ENCODE results near the gene ZNF215.
"Not testable (repeated sequence)": the region's sequence is repeated elsewhere in the genome, so short reads cannot be mapped to it uniquely, and the experiment has no call there.

Gene ZNF215

DNA sequence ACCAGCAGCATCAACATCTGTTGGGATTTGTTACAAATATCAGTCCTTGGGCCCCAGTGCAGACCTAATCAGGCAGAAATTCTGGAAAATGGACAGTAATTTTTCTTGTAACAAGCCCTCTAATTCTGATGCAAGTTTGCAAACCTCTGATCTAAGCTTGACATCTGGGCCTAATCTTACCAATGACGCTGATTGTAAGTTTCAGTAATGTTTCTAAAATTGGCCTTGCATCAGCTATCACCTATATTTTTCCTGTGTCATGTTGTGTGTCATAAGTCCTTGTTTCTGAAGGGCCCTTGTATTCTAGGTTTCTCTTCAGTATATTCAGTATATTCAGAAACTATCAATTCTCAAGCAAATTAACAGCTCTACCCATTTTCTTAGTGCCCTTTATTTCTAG lies 36.4 kb downstream of the ZNF215 start:
- H3K36me3 ChIP-seq (ENCODE audit: control insufficient read depth, insufficient read depth, low read length): no peaks in the 10 kb centered on the region
- no peaks in the 10 kb centered on the region for H3K4me1 ChIP-seq (ENCODE audit: control insufficient read depth, insufficient read depth, low read length)
- H3K27ac ChIP-seq (ENCODE audit: low read depth, low read length): no peak overlapping the region
- no peaks in the 10 kb centered on the region for H3K27me3 ChIP-seq (ENCODE audit: control insufficient read depth, insufficient read depth, low read length)
- no peak overlapping the region for H3K9ac ChIP-seq (ENCODE audit: low read length)
- no peak overlapping the region for H3K4me3 ChIP-seq (ENCODE audit: low read length)

DNA sequence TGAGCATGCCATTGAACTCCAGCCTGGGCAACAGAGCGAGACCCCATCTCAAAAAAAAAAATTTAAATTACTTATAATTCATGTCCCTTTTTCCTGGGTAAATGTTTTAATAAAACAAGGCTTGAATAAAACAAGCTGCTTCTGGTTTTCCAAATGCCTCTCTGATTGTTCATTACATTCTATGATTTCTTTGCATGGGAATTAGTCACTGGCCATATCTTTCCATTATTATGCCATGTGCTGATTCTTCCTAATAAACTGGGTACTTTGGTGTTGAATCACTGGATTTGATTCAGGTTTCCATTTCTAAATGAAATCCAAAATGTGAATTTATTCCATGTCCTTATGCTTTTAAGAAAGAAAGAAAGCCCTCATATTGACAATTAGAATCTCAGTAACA lies 42.6 kb downstream of the ZNF215 start:
- Histone ChIP-seq H3K27me3 (ENCODE audit: control insufficient read depth, insufficient read depth, low read length) (no peaks in the 10 kb centered on the region), H3K4me1 (ENCODE audit: control insufficient read depth, insufficient read depth, low read length) (no peaks in the 10 kb centered on the region), H3K27ac (ENCODE audit: low read depth, low read length) (no peak overlapping the region), H3K4me3 (ENCODE audit: low read length) (no peak overlapping the region), H3K9ac (ENCODE audit: low read length) (no peak overlapping the region), H3K36me3 (ENCODE audit: control insufficient read depth, insufficient read depth, low read length) (no peaks in the 10 kb centered on the region)

DNA sequence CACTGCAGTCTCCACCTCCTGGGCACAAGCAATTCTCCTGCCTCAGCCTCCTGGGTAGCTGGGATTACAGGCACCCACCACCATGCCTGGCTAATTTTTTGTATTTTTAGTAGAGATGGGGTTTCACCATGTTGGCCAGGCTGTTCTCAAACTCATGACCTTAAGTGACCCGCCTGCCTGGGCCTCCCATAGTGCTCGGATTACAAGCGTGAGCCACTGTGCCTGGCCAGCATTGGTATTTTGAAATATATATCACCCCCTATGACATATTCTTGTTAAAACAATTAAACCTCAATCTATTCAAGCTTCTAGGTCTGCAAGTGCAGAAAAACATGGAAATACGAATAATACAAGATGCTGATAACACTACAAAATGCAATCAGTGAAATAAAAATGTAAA lies 43.6 kb downstream of the ZNF215 start:
- H3K4me3 ChIP-seq (ENCODE audit: low read length); H3K36me3 ChIP-seq (ENCODE audit: control insufficient read depth, insufficient read depth, low read length); H3K4me1 ChIP-seq (ENCODE audit: control insufficient read depth, insufficient read depth, low read length); H3K27ac ChIP-seq (ENCODE audit: low read depth, low read length); H3K27me3 ChIP-seq (ENCODE audit: control insufficient read depth, insufficient read depth, low read length); H3K9ac ChIP-seq (ENCODE audit: low read length): not testable (repeated sequence)

DNA sequence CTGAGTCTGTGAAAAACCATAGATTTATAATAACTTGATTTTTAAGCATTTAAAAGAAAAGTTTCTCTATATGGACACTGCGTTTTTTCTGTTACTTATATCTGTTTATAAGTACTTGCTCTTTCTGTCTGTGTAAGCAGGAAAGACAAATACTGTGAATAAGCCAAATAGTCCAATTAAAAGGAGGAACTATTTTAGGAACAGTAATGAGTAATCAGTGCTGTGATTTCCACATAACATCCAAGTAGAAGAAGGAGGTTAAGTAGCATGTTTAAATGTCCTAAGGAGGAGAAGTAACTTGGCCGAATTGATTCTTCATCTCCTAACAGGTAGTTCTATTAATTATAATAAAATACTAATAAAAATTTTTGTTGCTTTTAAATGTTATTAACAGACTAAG lies 53.1 kb downstream of the ZNF215 start:
- Histone ChIP-seq H3K4me1 (ENCODE audit: control insufficient read depth, insufficient read depth, low read length) (no peaks in the 10 kb centered on the region), H3K9ac (ENCODE audit: low read length) (no peak overlapping the region), H3K27ac (ENCODE audit: low read depth, low read length) (no peak overlapping the region), H3K27me3 (ENCODE audit: control insufficient read depth, insufficient read depth, low read length) (no peaks in the 10 kb centered on the region), H3K4me3 (ENCODE audit: low read length) (no peak overlapping the region), H3K36me3 (ENCODE audit: control insufficient read depth, insufficient read depth, low read length) (no peaks in the 10 kb centered on the region)

DNA sequence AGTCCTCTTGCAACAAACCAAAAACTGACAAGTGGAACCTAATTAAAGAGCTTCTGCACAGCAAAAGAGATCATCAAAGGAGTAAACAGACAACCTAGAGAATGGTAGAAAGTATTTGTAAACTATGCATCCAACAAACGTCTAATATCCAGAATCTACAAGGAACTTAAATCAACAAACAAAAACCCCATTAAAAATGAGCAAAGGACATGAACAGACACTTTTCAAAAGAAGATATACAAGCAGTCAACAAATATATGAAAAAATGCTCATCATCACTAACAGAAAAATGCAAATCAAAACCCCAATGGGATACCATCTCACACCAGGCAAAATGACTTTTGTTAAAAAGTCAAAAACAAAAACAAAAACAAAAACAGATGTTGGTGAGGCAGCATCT lies 60.3 kb downstream of the ZNF215 start:
- H3K27ac ChIP-seq (ENCODE audit: low read depth, low read length): no peak overlapping the region
- H3K4me3 ChIP-seq (ENCODE audit: low read length): no peak overlapping the region
- no peaks in the 10 kb centered on the region for H3K4me1 ChIP-seq (ENCODE audit: control insufficient read depth, insufficient read depth, low read length)
- no peak overlapping the region for H3K9ac ChIP-seq (ENCODE audit: low read length)
- H3K36me3 ChIP-seq (ENCODE audit: control insufficient read depth, insufficient read depth, low read length): no peaks in the 10 kb centered on the region
- no peaks in the 10 kb centered on the region for H3K27me3 ChIP-seq (ENCODE audit: control insufficient read depth, insufficient read depth, low read length)

DNA sequence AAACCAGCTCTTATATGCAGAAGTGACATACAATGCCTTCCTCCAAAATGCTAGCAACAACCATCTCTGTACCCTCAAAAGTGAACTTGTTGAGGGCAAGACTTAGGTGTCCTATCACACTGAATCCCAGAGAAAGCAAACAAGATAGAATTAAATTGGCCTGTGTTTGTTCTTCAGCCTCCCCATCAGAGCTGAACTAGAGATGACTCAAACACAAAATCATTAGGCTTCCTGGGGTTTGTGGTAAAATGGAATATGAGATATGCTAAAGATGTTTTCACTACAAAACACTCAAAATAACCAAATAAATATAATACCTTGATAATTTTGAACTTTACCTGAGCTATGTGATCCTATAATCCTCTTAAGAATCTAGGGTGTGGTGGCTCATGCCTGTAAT lies 62.3 kb downstream of the ZNF215 start:
- H3K36me3 ChIP-seq (ENCODE audit: control insufficient read depth, insufficient read depth, low read length): no peaks in the 10 kb centered on the region
- H3K4me1 ChIP-seq (ENCODE audit: control insufficient read depth, insufficient read depth, low read length): peaks cover 5% of the 10 kb centered on the region
- H3K27ac ChIP-seq (ENCODE audit: low read depth, low read length): no peak overlapping the region
- no peak overlapping the region for H3K4me3 ChIP-seq (ENCODE audit: low read length)
- H3K9ac ChIP-seq (ENCODE audit: low read length): no peak overlapping the region
- H3K27me3 ChIP-seq (ENCODE audit: control insufficient read depth, insufficient read depth, low read length): no peaks in the 10 kb centered on the region

DNA sequence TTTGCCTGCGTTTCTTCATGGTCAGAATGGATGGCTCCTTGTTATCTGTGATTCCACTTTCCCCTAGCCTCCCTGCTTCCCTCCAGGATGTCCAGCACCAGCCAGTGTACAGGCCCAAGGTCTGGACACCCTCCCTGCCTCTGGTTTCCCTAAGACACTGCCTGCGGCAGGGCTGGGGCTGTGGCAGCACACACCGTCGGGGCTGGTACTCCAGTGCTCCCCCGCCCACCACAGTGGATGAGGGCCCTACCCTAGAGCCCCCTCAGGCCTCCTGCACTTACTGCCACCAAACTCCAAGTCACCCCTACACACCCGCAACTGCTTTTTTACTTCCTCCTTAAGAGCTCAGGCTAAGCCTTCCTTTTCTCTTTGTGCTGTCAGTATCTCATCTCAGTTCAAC lies 65.0 kb downstream of the ZNF215 start:
- H3K4me1 ChIP-seq (ENCODE audit: control insufficient read depth, insufficient read depth, low read length): peaks cover 5% of the 10 kb centered on the region
- H3K9ac ChIP-seq (ENCODE audit: low read length): no peak overlapping the region
- no peak overlapping the region for H3K27ac ChIP-seq (ENCODE audit: low read depth, low read length)
- no peaks in the 10 kb centered on the region for H3K27me3 ChIP-seq (ENCODE audit: control insufficient read depth, insufficient read depth, low read length)
- no peaks in the 10 kb centered on the region for H3K36me3 ChIP-seq (ENCODE audit: control insufficient read depth, insufficient read depth, low read length)
- H3K4me3 ChIP-seq (ENCODE audit: low read length): no peak overlapping the region

DNA sequence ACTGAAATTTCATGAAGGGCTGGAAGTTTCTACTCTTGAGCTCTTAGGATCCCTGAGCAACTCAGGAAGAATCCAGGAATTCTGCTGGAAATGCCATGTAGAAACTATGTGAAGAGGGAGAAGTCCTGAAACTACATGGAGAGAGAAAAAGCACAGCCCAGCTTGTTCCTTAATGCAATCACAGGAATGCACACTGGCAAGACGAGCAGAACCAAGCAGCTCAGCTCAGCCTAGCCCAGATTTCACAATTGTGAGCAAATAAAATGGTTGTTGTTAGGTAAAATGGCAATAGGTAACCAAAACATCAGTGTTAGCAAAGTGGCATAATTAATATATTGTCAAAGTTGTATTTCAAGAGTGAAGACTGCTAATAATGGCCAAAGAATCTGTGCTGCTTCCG lies 65.8 kb downstream of the ZNF215 start:
- Histone ChIP-seq H3K4me1 (ENCODE audit: control insufficient read depth, insufficient read depth, low read length) (peaks cover 5% of the 10 kb centered on the region), H3K27me3 (ENCODE audit: control insufficient read depth, insufficient read depth, low read length) (no peaks in the 10 kb centered on the region), H3K4me3 (ENCODE audit: low read length) (no peak overlapping the region), H3K36me3 (ENCODE audit: control insufficient read depth, insufficient read depth, low read length) (no peaks in the 10 kb centered on the region), H3K27ac (ENCODE audit: low read depth, low read length) (peak overlapping the region; percentile 38), H3K9ac (ENCODE audit: low read length) (no peak overlapping the region)

DNA sequence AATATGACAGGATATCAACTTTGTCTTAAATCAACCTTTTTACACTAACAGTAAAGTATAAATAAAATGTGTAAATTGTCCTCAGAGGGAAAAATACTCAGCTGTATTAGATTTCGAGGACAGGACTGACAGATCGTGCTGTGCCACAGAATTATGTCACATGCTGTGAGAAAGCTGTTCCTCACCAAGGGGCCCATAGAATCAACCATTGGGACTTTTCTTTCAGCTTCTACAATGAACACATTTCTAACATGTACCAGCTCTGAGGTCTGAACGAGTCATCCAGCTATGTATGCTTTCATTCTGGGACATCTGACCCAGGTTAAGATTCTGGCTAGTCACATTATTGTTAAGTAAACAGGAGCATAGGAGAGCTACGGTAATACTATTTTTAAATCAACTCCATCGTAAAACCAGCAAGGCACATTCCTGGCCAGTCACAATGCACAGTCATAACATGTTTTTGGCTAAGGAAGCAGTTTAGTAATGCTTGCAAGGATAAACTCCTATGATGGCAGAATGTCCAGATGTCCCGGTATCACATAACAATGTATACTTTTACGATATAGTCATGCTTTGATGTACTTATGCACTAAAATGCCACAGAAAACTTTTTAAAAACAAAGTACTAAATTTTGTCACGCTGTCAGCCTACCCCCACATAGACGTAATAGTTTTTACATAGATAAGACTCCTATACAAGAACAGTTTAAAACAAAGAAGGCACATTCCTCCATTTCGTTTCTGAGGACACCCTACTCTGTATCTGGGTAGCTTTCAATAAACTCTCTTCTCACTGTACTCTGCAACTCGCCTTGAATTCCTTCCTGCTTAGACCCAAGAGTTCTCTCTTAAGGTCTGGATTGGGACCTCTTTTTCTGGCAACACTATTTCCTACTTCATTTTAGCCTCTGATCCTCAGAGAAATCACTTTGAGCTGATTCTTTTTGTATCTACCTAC lies 66.5 kb downstream of the ZNF215 start:
- Histone ChIP-seq H3K27me3 (ENCODE audit: control insufficient read depth, insufficient read depth, low read length) (no peaks in the 10 kb centered on the region), H3K4me1 (ENCODE audit: control insufficient read depth, insufficient read depth, low read length) (peaks cover 5% of the 10 kb centered on the region), H3K27ac (ENCODE audit: low read depth, low read length) (peak overlapping the region; percentile 38), H3K36me3 (ENCODE audit: control insufficient read depth, insufficient read depth, low read length) (no peaks in the 10 kb centered on the region), H3K4me3 (ENCODE audit: low read length) (no peak overlapping the region), H3K9ac (ENCODE audit: low read length) (no peak overlapping the region)

DNA sequence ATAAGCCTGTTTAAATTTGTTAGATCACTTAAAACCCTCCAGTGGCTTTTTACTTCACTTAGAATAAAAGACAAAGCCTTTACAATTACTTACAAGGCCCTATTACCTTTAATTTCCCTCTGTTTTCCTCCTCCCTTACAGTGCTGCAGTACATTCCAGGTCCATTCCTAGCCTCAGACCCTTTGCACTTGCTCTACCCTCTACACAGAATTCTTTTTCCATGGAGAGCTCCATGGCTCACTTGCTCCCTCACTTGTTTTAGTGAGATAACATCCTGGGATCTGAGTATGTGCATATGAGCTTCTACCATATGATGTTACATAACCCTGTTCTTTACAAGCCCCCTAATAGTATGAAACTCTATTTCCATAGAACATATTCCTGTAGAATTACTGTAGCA lies 69.5 kb downstream of the ZNF215 start:
- no peak overlapping the region for H3K27ac ChIP-seq (ENCODE audit: low read depth, low read length)
- no peak overlapping the region for H3K9ac ChIP-seq (ENCODE audit: low read length)
- no peaks in the 10 kb centered on the region for H3K36me3 ChIP-seq (ENCODE audit: control insufficient read depth, insufficient read depth, low read length)
- H3K4me1 ChIP-seq (ENCODE audit: control insufficient read depth, insufficient read depth, low read length): peaks cover 5% of the 10 kb centered on the region
- no peak overlapping the region for H3K4me3 ChIP-seq (ENCODE audit: low read length)
- H3K27me3 ChIP-seq (ENCODE audit: control insufficient read depth, insufficient read depth, low read length): no peaks in the 10 kb centered on the region

DNA sequence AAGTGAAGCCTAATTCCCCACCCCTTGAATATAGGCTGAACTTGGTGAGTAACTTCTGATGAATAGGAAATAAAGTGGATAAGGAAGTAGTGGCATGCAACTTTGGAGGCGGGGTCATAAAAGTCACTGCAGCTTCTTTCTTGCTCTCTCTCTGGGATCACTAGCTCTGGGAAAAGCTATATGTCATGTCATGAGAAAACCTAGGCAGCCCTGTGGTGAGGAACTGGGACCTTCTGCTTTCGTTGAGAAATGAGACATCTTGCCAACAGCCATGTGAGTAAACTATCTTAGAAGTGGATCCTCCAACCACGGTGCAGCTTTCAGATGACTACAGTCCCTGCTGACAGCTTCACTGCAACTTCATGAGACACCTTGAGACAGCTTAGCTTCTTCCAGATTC lies 78.3 kb downstream of the ZNF215 start:
- H3K36me3 ChIP-seq (ENCODE audit: control insufficient read depth, insufficient read depth, low read length): no peaks in the 10 kb centered on the region
- H3K27ac ChIP-seq (ENCODE audit: low read depth, low read length): no peak overlapping the region
- H3K4me1 ChIP-seq (ENCODE audit: control insufficient read depth, insufficient read depth, low read length): no peaks in the 10 kb centered on the region
- H3K27me3 ChIP-seq (ENCODE audit: control insufficient read depth, insufficient read depth, low read length): no peaks in the 10 kb centered on the region
- no peak overlapping the region for H3K9ac ChIP-seq (ENCODE audit: low read length)
- no peak overlapping the region for H3K4me3 ChIP-seq (ENCODE audit: low read length)
